ENCODE results near the gene TMEM214. TPM values are rescaled to one million over a fixed set of nuclear protein-coding genes. Genes with fewer than 3 reads are reported as not detected.

Gene TMEM214
- total RNA-seq, 2 donors from 2014 or later = 42.4 to 47.3 TPM

GRCh38 chr2:27089111-27089954 is 56.6 kb downstream of the TMEM214 start:
- no peaks in the 10 kb centered on the region for H3K36me3 Mint-ChIP-seq (ENCODE audit: low read depth)
- H3K27me3 Mint-ChIP-seq = no peaks in the 10 kb centered on the region
- H3K4me3 Mint-ChIP-seq = no peak overlapping the region
- peaks cover 7% of the 10 kb centered on the region for H3K4me1 Mint-ChIP-seq
- no peak for DNase-seq
- no peak overlapping the region for H3K27ac Mint-ChIP-seq
- no peaks in the 10 kb centered on the region for H3K9me3 ChIP-seq (ENCODE audit: control insufficient read depth, low read length, poor library complexity, severe bottlenecking)
- no peak for ATAC-seq

Other genes starting within 250 kb of the TMEM214 start
- under 1 TPM; 0.50 to 0.52 TPM for gene CENPA, start 246.9 kb upstream of the TMEM214 start, total RNA-seq
- not detected for gene DPYSL5, start 184.8 kb upstream of the TMEM214 start, total RNA-seq
- 1 to 10 TPM; 5.0 to 5.8 TPM for gene MAPRE3, start 62.3 kb upstream of the TMEM214 start, total RNA-seq
- gene AGBL5, start 18.7 kb downstream of the TMEM214 start, total RNA-seq = 10 to 100 TPM in 1 of 2 donors, 1 to 10 TPM in 1; 8.9 to 10.7 TPM
- 100 to 1,000 TPM; 284 to 371 TPM for gene OST4, start 38.7 kb downstream of the TMEM214 start, total RNA-seq
- 1 to 10 TPM in 1 of 2 donors, under 1 TPM in 1; 0.32 to 1.7 TPM for gene EMILIN1, start 45.6 kb downstream of the TMEM214 start, total RNA-seq
- 1 to 10 TPM; 4.5 to 5.4 TPM for gene KHK, start 53.8 kb downstream of the TMEM214 start, total RNA-seq
- gene CGREF1, start 86.2 kb downstream of the TMEM214 start, total RNA-seq = not detected
- under 1 TPM; 0.65 to 0.94 TPM for gene ABHD1, start 90.8 kb downstream of the TMEM214 start, total RNA-seq
- gene PREB, start 101.7 kb downstream of the TMEM214 start, total RNA-seq = 10 to 100 TPM; 25.6 to 27.1 TPM
- not detected for gene PRR30, start 106.4 kb downstream of the TMEM214 start, total RNA-seq
- gene TCF23, start 116.0 kb downstream of the TMEM214 start, total RNA-seq = not detected
- gene ATRAID, start 179.1 kb downstream of the TMEM214 start, total RNA-seq = 10 to 100 TPM; 59.7 to 76.8 TPM
- 100 to 1,000 TPM; 147 to 190 TPM for gene SLC5A6, start 179.3 kb downstream of the TMEM214 start, total RNA-seq
- gene CAD, start 184.4 kb downstream of the TMEM214 start, total RNA-seq = 10 to 100 TPM; 27.2 to 30.0 TPM
- gene SLC30A3, start 230.1 kb downstream of the TMEM214 start, total RNA-seq = under 1 TPM in 1 of 2 donors, not detected in 1; 0.13 TPM
- not detected for gene DNAJC5G, start 242.5 kb downstream of the TMEM214 start, total RNA-seq
- gene TRIM54, start 249.5 kb downstream of the TMEM214 start, total RNA-seq = not detected